Bronchial epithelial cell (primary cell): Measurements from ENCODE around the gene RBM33. TPM values are rescaled to one million over a fixed set of nuclear protein-coding genes. Genes with fewer than 3 reads are reported as not detected.

ENCODE experiments used
- DNase-seq: peaks from one replicate; pipeline ENCODE4 v3.0.0-alpha.2; 2010; ENCODE audit warnings: low read depth
- FAIRE-seq: peaks from 2 replicates; lab custom pipeline; 2011; peaks lifted over from hg19 to GRCh38; lab: Jason Lieb, UNC
- H3K27me3 ChIP-seq: 2 replicates; pipeline ENCODE4 v1.5.1; 2011; ENCODE audit warnings: low read length; ENCODE audit not compliant: control insufficient read depth, insufficient read depth
- H3K36me3 ChIP-seq: 2 replicates; pipeline ENCODE4 v1.5.1; 2011; ENCODE audit warnings: low read length; ENCODE audit not compliant: control insufficient read depth, insufficient read depth
- H3K4me3 ChIP-seq: 2 replicates; pipeline ENCODE4 v1.5.1; 2011; ENCODE audit warnings: mild to moderate bottlenecking, low read depth, low read length, control low read depth
- total RNA-seq: library from RNA; depleted of rRNA; stranded (reverse); fragments of >200 nt; gene quantifications from 2 replicates; pipeline ENCODE4 v1.2.1, GENCODE V29; 2014
- TF ChIP-seq, protein P1 (sequence below): IDR thresholded peaks from 2 replicates; pipeline ENCODE4 v1.5.1; 2011; ENCODE audit warnings: mild to moderate bottlenecking, moderate library complexity, low read length, control low read depth, inconsistent platforms; ENCODE audit not compliant: insufficient read depth, severe bottlenecking

The RBM33 gene
- total RNA-seq, 1 donor from 2014 or later: 17.1 TPM

- DNase-seq (peak; percentile 21), FAIRE-seq (no peak)
These were observed 90.0 kb downstream of the RBM33 start for GRCh38 chr7:155734445-155734809.

DNA sequence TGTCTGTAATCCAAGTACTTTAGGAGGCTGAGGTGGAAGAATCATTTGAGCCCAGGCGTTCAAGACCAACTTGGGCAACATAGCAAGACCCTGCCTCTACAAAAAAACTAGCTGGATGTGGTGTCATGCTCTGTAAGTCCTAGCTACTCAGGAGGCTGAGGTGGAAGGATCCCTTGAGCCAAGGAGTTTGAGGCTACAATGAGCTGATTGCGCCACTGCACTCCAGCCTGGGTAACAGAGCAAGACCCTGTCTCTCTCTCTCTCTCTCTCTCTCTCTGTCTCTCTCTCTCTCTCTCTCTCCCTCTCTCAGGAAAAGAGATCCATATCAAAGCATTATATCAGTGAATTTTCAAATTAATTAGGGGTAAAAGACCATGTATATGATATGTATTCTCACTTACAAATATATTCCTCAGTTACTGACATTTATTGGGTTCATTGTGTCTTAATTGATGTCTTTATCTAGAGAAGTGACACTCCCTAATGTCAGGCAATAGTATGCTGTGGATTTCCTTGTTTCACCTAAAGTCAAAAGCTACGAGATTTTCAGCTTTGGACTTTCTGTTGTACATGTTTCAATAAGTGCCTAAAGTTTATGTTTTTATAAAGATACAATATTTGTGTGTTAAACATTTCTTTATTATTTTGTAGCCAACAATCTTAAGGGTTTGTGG lies 91.1 kb downstream of the RBM33 start:
- Histone ChIP-seq H3K4me3 (no peak overlapping the region), H3K27me3 (no peaks in the 10 kb centered on the region), H3K36me3 (peaks cover 9% of the 10 kb centered on the region)
- TF ChIP-seq, protein P1, sequence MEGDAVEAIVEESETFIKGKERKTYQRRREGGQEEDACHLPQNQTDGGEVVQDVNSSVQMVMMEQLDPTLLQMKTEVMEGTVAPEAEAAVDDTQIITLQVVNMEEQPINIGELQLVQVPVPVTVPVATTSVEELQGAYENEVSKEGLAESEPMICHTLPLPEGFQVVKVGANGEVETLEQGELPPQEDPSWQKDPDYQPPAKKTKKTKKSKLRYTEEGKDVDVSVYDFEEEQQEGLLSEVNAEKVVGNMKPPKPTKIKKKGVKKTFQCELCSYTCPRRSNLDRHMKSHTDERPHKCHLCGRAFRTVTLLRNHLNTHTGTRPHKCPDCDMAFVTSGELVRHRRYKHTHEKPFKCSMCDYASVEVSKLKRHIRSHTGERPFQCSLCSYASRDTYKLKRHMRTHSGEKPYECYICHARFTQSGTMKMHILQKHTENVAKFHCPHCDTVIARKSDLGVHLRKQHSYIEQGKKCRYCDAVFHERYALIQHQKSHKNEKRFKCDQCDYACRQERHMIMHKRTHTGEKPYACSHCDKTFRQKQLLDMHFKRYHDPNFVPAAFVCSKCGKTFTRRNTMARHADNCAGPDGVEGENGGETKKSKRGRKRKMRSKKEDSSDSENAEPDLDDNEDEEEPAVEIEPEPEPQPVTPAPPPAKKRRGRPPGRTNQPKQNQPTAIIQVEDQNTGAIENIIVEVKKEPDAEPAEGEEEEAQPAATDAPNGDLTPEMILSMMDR: no peak
- no peak for DNase-seq
- no peak for FAIRE-seq

More at GRCh38 chr7:155734445-155734809, 90.0 kb downstream of the RBM33 start:
- Histone ChIP-seq H3K4me3 (no peak overlapping the region), H3K27me3 (no peaks in the 10 kb centered on the region), H3K36me3 (peaks cover 7% of the 10 kb centered on the region)
- TF ChIP-seq, protein P1: no peak

DNA sequence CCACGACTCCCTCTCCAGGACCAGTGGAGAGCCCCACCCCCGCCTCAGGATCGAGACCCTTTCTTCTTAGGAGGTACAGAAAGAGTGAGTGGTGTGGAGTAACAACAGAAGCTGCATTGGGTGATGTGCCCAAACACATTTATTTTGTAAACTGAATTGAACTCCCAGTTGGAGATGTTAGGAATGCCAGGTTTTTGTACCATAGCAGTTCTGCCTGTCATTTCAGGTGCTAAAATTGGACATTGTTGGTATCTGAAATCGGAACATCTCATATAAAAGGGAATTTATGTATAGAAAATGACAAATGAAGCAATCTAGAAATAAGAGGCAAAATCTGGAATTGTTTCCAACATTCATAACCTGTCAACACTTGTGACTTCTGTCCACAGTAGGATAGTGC lies 93.1 kb downstream of the RBM33 start:
- no peak overlapping the region for H3K4me3 ChIP-seq
- FAIRE-seq (no peak), DNase-seq (no peak)
- no peaks in the 10 kb centered on the region for H3K27me3 ChIP-seq
- peaks cover 14% of the 10 kb centered on the region for H3K36me3 ChIP-seq
- TF ChIP-seq, protein P1: no peak

GRCh38 chr7:155738104-155738503 lies 93.6 kb downstream of the RBM33 start:
- FAIRE-seq (no peak), DNase-seq (no peak)
- Histone ChIP-seq H3K4me3 (no peak overlapping the region), H3K36me3 (peaks cover 16% of the 10 kb centered on the region), H3K27me3 (no peaks in the 10 kb centered on the region)
- TF ChIP-seq, protein P1: no peak

DNA sequence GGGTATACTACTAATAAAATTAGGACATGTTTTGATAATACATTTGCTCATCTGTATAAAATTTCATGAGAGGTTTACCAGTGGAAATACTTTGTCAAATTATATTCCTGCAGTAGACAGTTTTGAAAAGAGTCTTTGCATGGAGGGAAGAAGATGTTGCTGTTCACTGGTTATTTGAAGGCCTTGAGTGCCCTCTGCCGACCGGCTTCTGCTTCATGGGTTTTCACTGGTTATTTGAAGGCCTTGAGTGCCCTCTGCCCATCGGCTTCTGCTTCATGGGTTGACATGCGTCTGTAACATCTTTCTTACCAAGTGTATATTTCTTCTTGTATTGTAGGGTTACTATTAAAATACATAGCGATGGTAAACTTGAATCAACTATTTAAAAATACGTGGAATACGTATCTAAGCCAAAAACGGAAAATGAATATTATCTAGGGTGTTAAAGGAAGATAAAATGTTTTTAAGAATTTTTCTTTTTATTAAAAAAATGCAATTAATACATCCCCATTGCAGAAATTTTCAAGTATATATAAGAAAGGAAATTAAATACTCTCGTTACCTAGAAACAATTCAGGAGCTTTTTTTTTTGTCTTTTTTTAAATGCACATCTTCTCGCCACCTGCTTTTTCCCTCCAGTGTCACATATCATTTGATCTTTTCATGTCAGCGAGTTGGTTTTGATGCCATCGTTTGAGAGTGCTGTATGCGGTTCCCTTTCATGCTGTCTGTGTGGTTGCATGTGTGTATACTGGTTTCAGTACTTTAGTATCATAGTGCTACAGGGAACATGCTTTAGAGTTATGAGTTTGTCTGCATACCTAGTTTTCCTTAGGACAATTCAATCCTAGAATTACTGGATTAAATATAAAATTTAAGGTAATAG lies 94.4 kb downstream of the RBM33 start:
- DNase-seq (peak; percentile 61), FAIRE-seq (no peak)
- peaks cover 19% of the 10 kb centered on the region for H3K36me3 ChIP-seq

More for the DNA sequence above, 94.4 kb downstream of the RBM33 start:
- no peaks in the 10 kb centered on the region for H3K27me3 ChIP-seq
- TF ChIP-seq, protein P1: peak; percentile 77
- H3K4me3 ChIP-seq: no peak overlapping the region
